ENCODE measurements around the gene PIF1.

Gene PIF1

DNA sequence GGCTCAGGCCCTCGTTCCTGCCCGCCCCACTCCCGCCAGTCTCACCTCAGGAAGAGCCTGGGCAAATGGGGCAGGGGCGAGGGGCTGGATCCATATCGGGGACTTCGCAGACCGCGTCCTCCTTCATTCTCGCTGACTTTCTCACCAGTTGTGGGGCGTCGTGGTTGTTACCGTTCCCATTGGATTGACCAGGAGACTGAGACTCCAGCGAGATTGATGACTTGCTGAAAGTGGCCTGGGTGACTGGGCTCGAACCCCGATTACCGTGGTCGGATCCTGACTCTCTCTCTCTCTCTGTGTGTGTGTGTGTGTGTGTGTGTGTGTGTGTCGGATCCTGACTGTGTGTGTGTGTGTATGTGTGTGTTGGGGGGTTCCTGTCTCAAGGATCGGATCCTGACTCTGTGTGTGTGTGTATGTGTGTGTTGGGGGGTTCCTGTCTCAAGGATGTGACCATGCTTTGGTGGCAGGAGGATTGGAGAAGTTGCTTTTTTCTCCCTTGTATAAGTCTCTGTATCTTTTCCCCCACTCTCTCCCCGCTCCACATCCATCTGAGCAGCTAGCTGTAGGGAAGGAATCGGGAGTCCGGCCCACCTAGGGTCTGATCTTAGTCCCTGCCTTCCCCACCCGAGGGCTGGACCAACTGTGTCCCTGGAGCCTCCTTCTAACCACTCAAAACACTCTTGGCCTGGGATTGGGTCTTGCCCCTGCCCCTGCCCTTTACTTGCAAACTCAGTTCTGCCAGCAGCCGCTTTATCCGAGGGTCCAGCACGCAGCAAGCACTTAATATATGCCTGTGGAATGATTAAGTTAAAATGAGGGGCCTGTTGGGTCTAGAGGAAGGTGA lies 16.9 kb upstream of the PIF1 start:
- no peak for DNase-seq (ENCODE audit: low read depth, low spot score)
- Histone ChIP-seq H3K4me3 (ENCODE audit: insufficient read length, low read depth) (peak overlapping the region; percentile 67), H3K9me3 (ENCODE audit: insufficient read depth, low read length) (no peaks in the 10 kb centered on the region), H3K36me3 (ENCODE audit: insufficient read depth, insufficient read length, low read length) (peaks cover 30% of the 10 kb centered on the region), H3K4me1 (ENCODE audit: insufficient read depth, insufficient read length) (peaks cover 11% of the 10 kb centered on the region), H3K9ac (ENCODE audit: insufficient read length, low read depth) (peak overlapping the region; percentile 94), H3K27me3 (ENCODE audit: insufficient read depth, insufficient read length) (no peaks in the 10 kb centered on the region)
- no peak for TF ChIP-seq YY1 (IDR thresholded peaks at IDR 0.05; ENCODE audit: insufficient read depth, insufficient read length)
- no peak for TF ChIP-seq SUZ12 (IDR thresholded peaks at IDR 0.05; ENCODE audit: extremely low read depth, insufficient read depth, insufficient read length)
- no peak for TF ChIP-seq ZNF274 (IDR thresholded peaks at IDR 0.05; ENCODE audit: low read depth, low read length)

DNA sequence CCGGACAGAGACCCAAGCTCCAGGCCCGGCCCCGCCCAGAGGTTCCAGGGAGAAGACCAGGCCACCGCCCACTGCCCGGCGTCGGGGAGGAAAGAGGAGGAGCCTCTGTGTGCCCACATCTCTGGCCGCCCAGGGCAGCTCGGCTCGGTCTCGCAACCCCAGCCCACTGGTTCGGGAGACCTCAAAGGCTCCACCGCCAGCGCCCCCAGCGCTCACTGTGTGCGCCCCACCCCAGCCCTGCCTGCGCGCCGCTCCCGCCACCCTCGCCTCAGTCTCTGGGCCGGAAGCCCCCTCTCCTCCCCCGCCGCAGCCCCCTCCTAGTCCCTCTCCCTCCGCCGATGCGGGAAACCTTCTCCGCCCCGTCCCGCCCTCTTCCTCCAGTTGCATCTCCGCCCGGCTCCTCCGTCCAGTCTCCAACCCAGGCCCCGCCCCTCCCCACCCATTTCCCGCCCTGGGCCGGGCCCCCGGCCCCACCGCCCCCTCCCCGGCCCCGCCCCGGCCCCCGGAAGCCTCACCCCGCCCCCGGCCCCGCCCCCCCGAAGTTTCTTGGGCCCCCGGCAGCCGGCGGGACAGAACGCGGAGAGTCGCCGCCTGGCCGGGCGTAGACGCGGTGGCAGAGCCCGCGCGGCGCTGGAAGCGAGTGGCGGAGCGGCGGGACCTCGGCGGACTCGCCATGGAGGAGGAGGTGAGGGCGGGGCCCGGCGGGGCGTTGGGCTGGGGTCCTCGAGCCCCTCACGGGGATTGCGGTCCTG lies 16.1 kb upstream of the PIF1 start, which contains the start of gene PLEKHO2:
Gene PLEKHO2 (plus strand): TSS at position 572 of the 752 bp plus-strand sequence. CDS start 102 bp downstream, at position 674.
- H3K9ac ChIP-seq (ENCODE audit: insufficient read length, low read depth) = peak within 1 kb of the TSS; percentile 94
- H3K4me3 ChIP-seq (ENCODE audit: insufficient read length, low read depth) = peak within 1 kb of the TSS; percentile 67
- no peaks in the 10 kb centered on the region for H3K27me3 ChIP-seq (ENCODE audit: insufficient read depth, insufficient read length)
- TF ChIP-seq SUZ12 (IDR thresholded peaks at IDR 0.05; ENCODE audit: extremely low read depth, insufficient read depth, insufficient read length) (no peak), YY1 (IDR thresholded peaks at IDR 0.05; ENCODE audit: insufficient read depth, insufficient read length) (no peak), ZNF274 (IDR thresholded peaks at IDR 0.05; ENCODE audit: low read depth, low read length) (no peak)
- H3K36me3 ChIP-seq (ENCODE audit: insufficient read depth, insufficient read length, low read length) = peaks cover 22% of the 10 kb centered on the region
- DNase-seq (ENCODE audit: low read depth, low spot score) = peak; percentile 94
- no peaks in the 10 kb centered on the region for H3K9me3 ChIP-seq (ENCODE audit: insufficient read depth, low read length)
- peaks cover 11% of the 10 kb centered on the region for H3K4me1 ChIP-seq (ENCODE audit: insufficient read depth, insufficient read length)

DNA sequence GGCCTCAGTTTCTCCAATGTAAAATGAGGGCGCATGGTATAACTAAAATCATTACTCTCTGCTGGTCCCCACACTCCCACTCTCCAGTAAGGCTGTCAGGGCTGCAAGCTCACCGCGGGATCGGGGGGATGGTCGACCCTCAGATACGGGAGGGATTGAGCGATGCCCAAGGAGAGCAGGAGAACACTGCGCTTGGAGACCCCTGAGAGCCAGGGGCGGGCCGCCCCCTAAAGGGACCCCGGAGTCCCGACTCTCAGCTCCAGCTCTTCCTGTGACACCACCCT lies 15.6 kb upstream of the PIF1 start:
- Histone ChIP-seq H3K4me1 (ENCODE audit: insufficient read depth, insufficient read length) (peaks cover 11% of the 10 kb centered on the region), H3K27me3 (ENCODE audit: insufficient read depth, insufficient read length) (no peaks in the 10 kb centered on the region), H3K9me3 (ENCODE audit: insufficient read depth, low read length) (no peaks in the 10 kb centered on the region), H3K36me3 (ENCODE audit: insufficient read depth, insufficient read length, low read length) (peaks cover 18% of the 10 kb centered on the region), H3K4me3 (ENCODE audit: insufficient read length, low read depth) (peak overlapping the region; percentile 58), H3K9ac (ENCODE audit: insufficient read length, low read depth) (peak overlapping the region; percentile 87)
- DNase-seq (ENCODE audit: low read depth, low spot score) = no peak
- TF ChIP-seq YY1 (IDR thresholded peaks at IDR 0.05; ENCODE audit: insufficient read depth, insufficient read length) (no peak), SUZ12 (IDR thresholded peaks at IDR 0.05; ENCODE audit: extremely low read depth, insufficient read depth, insufficient read length) (no peak), ZNF274 (IDR thresholded peaks at IDR 0.05; ENCODE audit: low read depth, low read length) (no peak)

DNA sequence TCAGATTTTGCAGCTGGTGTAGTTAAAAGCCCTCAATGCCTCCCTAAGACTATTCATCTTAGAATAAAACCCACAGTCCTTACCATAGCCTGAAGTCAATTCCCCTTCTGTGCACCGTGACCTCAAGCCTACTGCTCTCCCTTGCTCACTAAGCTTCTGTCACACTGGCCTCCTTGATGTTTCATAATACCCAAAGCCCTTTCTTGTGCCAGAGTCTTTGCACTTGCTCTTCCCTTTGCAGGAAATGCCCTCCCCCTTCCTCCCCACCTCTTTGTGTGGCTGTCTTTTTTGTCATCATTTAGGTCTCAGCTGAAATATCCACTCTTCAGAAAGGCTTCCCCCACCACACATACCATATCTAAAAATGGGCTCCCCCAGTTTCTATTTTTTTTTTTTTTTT lies 12.1 kb upstream of the PIF1 start:
- H3K4me3 ChIP-seq (ENCODE audit: insufficient read length, low read depth) = no peak overlapping the region
- H3K36me3 ChIP-seq (ENCODE audit: insufficient read depth, insufficient read length, low read length) = peaks cover 4% of the 10 kb centered on the region
- H3K9ac ChIP-seq (ENCODE audit: insufficient read length, low read depth) = no peak overlapping the region
- H3K27me3 ChIP-seq (ENCODE audit: insufficient read depth, insufficient read length) = no peaks in the 10 kb centered on the region
- TF ChIP-seq SUZ12 (IDR thresholded peaks at IDR 0.05; ENCODE audit: extremely low read depth, insufficient read depth, insufficient read length) (no peak), YY1 (IDR thresholded peaks at IDR 0.05; ENCODE audit: insufficient read depth, insufficient read length) (no peak), ZNF274 (IDR thresholded peaks at IDR 0.05; ENCODE audit: low read depth, low read length) (no peak)
- no peaks in the 10 kb centered on the region for H3K9me3 ChIP-seq (ENCODE audit: insufficient read depth, low read length)
- peaks cover 3% of the 10 kb centered on the region for H3K4me1 ChIP-seq (ENCODE audit: insufficient read depth, insufficient read length)
- DNase-seq (ENCODE audit: low read depth, low spot score) = no peak

DNA sequence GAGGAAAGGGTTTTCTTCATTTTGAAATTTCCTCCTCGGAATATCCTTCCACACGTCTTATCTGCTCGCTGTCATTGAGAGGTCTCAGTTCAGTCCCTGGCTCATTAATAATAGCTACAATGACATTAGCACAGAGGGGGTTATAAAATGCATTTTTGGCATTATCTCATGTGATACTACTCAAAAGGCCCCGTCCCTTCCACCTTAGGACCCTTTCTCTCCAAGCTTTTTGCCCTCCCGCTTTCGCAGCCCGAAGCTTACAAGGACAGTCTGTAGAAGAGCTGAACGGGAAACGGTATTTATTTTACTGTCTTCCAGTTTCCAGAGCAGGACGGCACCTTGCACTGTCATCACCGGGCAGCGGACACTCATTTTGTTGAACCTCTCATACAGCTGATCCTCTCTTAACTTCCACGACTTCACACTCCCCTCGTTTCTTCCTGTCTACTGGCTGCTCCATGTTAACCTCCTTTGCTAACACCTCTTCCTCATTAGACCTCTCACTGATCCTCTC lies 10.6 kb upstream of the PIF1 start:
- DNase-seq (ENCODE audit: low read depth, low spot score) = no peak
- H3K4me3 ChIP-seq (ENCODE audit: insufficient read length, low read depth) = no peak overlapping the region
- no peak overlapping the region for H3K9ac ChIP-seq (ENCODE audit: insufficient read length, low read depth)

DNA sequence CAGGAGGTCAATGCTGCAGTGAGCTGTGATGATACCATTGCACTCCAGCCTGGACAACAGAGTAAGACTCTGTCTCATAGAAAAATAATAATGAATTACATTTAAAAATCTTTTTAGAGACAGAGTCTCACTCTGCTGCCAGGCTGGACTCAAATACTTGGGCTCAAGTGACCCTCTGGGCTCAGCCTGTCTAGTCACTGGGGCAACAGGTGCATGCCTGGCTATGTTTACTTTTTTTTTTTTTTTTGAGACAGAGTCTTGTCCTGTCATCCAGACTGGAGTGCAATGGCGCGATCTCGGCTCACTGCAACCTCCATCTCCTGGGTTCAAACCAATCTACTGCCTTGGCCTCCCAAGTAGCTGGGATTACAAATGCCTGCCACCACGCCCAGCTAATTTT lies 8.2 kb upstream of the PIF1 start:
- no peak for TF ChIP-seq YY1 (IDR thresholded peaks at IDR 0.05; ENCODE audit: insufficient read depth, insufficient read length)
- no peak for TF ChIP-seq ZNF274 (IDR thresholded peaks at IDR 0.05; ENCODE audit: low read depth, low read length)
- no peak for TF ChIP-seq SUZ12 (IDR thresholded peaks at IDR 0.05; ENCODE audit: extremely low read depth, insufficient read depth, insufficient read length)
- peaks cover 9% of the 10 kb centered on the region for H3K36me3 ChIP-seq (ENCODE audit: insufficient read depth, insufficient read length, low read length)
- no peak for DNase-seq (ENCODE audit: low read depth, low spot score)
- no peaks in the 10 kb centered on the region for H3K27me3 ChIP-seq (ENCODE audit: insufficient read depth, insufficient read length)
- no peaks in the 10 kb centered on the region for H3K4me1 ChIP-seq (ENCODE audit: insufficient read depth, insufficient read length)
- no peak overlapping the region for H3K4me3 ChIP-seq (ENCODE audit: insufficient read length, low read depth)
- H3K9ac ChIP-seq (ENCODE audit: insufficient read length, low read depth) = no peak overlapping the region
- H3K9me3 ChIP-seq (ENCODE audit: insufficient read depth, low read length) = no peaks in the 10 kb centered on the region

More for the DNA sequence above, 10.6 kb upstream of the PIF1 start:
- Histone ChIP-seq H3K4me1 (ENCODE audit: insufficient read depth, insufficient read length) (peaks cover 3% of the 10 kb centered on the region), H3K36me3 (ENCODE audit: insufficient read depth, insufficient read length, low read length) (peaks cover 4% of the 10 kb centered on the region), H3K9me3 (ENCODE audit: insufficient read depth, low read length) (no peaks in the 10 kb centered on the region), H3K27me3 (ENCODE audit: insufficient read depth, insufficient read length) (no peaks in the 10 kb centered on the region)
- no peak for TF ChIP-seq ZNF274 (IDR thresholded peaks at IDR 0.05; ENCODE audit: low read depth, low read length)
- TF ChIP-seq SUZ12 (IDR thresholded peaks at IDR 0.05; ENCODE audit: extremely low read depth, insufficient read depth, insufficient read length) = no peak
- TF ChIP-seq YY1 (IDR thresholded peaks at IDR 0.05; ENCODE audit: insufficient read depth, insufficient read length) = no peak

DNA sequence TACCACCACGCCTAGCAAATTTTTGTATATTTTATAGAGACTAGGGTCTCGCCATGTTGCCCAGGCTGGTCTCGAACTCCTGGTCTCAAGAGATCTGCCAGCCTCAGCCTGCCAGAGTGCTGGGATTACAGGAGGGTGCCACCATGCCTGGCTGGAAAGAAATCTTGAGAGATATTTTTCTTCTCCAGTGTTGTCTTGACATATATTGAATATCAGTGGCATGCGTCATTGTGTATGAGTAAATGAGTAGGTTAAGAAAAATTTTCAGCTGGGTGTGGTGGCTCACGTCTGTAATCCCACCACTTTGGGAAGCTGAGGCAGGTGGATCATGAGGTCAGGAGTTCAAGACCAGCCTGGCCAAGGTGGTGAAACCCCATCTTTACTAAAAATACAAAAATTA lies 3.5 kb upstream of the PIF1 start:
- Histone ChIP-seq H3K27me3 (ENCODE audit: insufficient read depth, insufficient read length) (no peaks in the 10 kb centered on the region), H3K4me3 (ENCODE audit: insufficient read length, low read depth) (no peak overlapping the region), H3K36me3 (ENCODE audit: insufficient read depth, insufficient read length, low read length) (peaks cover 14% of the 10 kb centered on the region), H3K9ac (ENCODE audit: insufficient read length, low read depth) (no peak overlapping the region), H3K9me3 (ENCODE audit: insufficient read depth, low read length) (no peaks in the 10 kb centered on the region), H3K4me1 (ENCODE audit: insufficient read depth, insufficient read length) (peaks cover 5% of the 10 kb centered on the region)
- DNase-seq (ENCODE audit: low read depth, low spot score) = no peak
- TF ChIP-seq SUZ12 (IDR thresholded peaks at IDR 0.05; ENCODE audit: extremely low read depth, insufficient read depth, insufficient read length) (no peak), YY1 (IDR thresholded peaks at IDR 0.05; ENCODE audit: insufficient read depth, insufficient read length) (no peak), ZNF274 (IDR thresholded peaks at IDR 0.05; ENCODE audit: low read depth, low read length) (no peak)

All from NT2/D1 (cell line).